Left lung (tissue), 10 donors: Measurements from ENCODE around the gene CMIP. TPM values are rescaled to one million over a fixed set of nuclear protein-coding genes. Genes with fewer than 3 reads are reported as not detected.

ENCODE experiments used
- ATAC-seq: fragments of 200-7000 bp; cut with Tn5 transposase; one replicate; pipeline ENCODE4 v1.9.1; 2020; ENCODE audit warnings: moderate library complexity
- DNase-seq, 4 donors: peaks; one replicate each; pipeline ENCODE4 v3.0.0-alpha.2; 2013 to 2020
- H3K27ac ChIP-seq, 2 donors: fragments of 200-600 bp; sonication (generic) in 1 of 2; one replicate each; pipeline versions ENCODE4 v1.5.0 to v1.8.0; 2020 to 2021
- H3K27me3 ChIP-seq, 2 donors: fragments of 200-600 bp; sonication (generic) in 1 of 2; one replicate each; pipeline versions ENCODE4 v1.5.0 to v1.8.0; 2020 to 2021
- H3K36me3 ChIP-seq, 2 donors: fragments of 200-600 bp; sonication (generic) in 1 of 2; one replicate each; pipeline versions ENCODE4 v1.5.0 to v1.8.0; 2020 to 2021
- H3K4me1 ChIP-seq, 2 donors: fragments of 200-600 bp; one replicate each; pipeline ENCODE4 v1.8.0; 2021
- H3K4me3 ChIP-seq, 2 donors: fragments of 200-600 bp; sonication (generic) in 1 of 2; one replicate each; pipeline versions ENCODE4 v1.5.0 to v1.8.0; 2020 to 2021; ENCODE audit warnings: mild to moderate bottlenecking in 1 of 2
- H3K9me3 ChIP-seq, 2 donors: fragments of 200-600 bp; sonication (generic) in 1 of 2; one replicate each; pipeline versions ENCODE4 v1.5.0 to v1.8.0; 2020 to 2021
- CTCF ChIP-seq, 2 donors: fragments of 200-600 bp; sonication (generic) in 1 of 2; IDR thresholded peaks; one replicate each; pipeline versions ENCODE4 v1.5.0 to v1.8.0; 2021; ENCODE audit warnings: antibody characterized with exemption in 2 of 2
- intact Hi-C, 2 donors: fragments of 100-400 bp; cut with DNase I; formaldehyde crosslinking; loops; one replicate each; pipeline versions ENCODE4 v1.11.2 to v1.14.2; 2022
- polyA plus RNA-seq, 6 donors: library from polyadenylated mRNA; unstranded; fragments of 120-200 nt; gene quantifications; one replicate each; pipeline ENCODE4 v1.2.1, GENCODE V29; 2013; ENCODE audit not compliant: insufficient read length in 6 of 6
- total RNA-seq, 2 donors: library from RNA; stranded (reverse); fragmentation: NEBNext Ultra II Directional; extraction: Animal tissue kit (Norgen Biotek cat#: 25700); gene quantifications; one replicate each; pipeline ENCODE4 v1.2.1, GENCODE V29; 2021
- donor health status: DM: no; HTN: yes; CAD: no.
- donor health status: DM: no; HTN: no; CAD: no.

Gene CMIP
- total and polyA plus RNA-seq, 8 donors, result 35.3 to 55.8 (median 40.4) TPM

- no peaks in the 10 kb centered on the region for H3K9me3 ChIP-seq
- H3K36me3 ChIP-seq, result peaks cover 0 to 6% of the 10 kb centered on the region in 2 donors
- no peak for DNase-seq
- H3K27ac ChIP-seq, result no peak overlapping the region
- ATAC-seq, result no peak
- H3K4me3 ChIP-seq, result no peak overlapping the region
- intact Hi-C loops, result no loop called here
- H3K4me1 ChIP-seq, result peaks cover 19 to 47% of the 10 kb centered on the region in 2 donors
- no peak for TF ChIP-seq CTCF (IDR thresholded peaks at IDR 0.05)
- H3K27me3 ChIP-seq, result no peaks in the 10 kb centered on the region
Observed at GRCh38 chr16:81539759-81540472, 95.3 kb downstream of the CMIP start.

- Histone ChIP-seq H3K9me3 (no peaks in the 10 kb centered on the region), H3K27me3 (no peaks in the 10 kb centered on the region), H3K4me1 (peaks cover 22 to 59% of the 10 kb centered on the region in 2 donors), H3K36me3 (peaks cover 0 to 1% of the 10 kb centered on the region in 2 donors), H3K4me3 (no peak overlapping the region), H3K27ac (no peak overlapping the region)
- TF ChIP-seq CTCF (IDR thresholded peaks at IDR 0.05), result no peak
- ATAC-seq (no peak), DNase-seq (no peak)
- intact Hi-C loops, result no loop called here
Observed at GRCh38 chr16:81541314-81541713, 96.7 kb downstream of the CMIP start.

GRCh38 chr16:81542609-81543570 is 98.3 kb downstream of the CMIP start:
- TF ChIP-seq CTCF (IDR thresholded peaks at IDR 0.05), result no peak
- ATAC-seq, result no peak
- no peak for DNase-seq
- Histone ChIP-seq H3K9me3 (no peaks in the 10 kb centered on the region), H3K4me3 (no peak overlapping the region), H3K27ac (peak overlapping the region; percentile 17 to 37), H3K4me1 (peaks cover 22 to 75% of the 10 kb centered on the region in 2 donors), H3K36me3 (no peaks in the 10 kb centered on the region), H3K27me3 (no peaks in the 10 kb centered on the region)
- intact Hi-C loops, result no loop called here

GRCh38 chr16:81543571-81543970 is 99.0 kb downstream of the CMIP start:
- TF ChIP-seq CTCF (IDR thresholded peaks at IDR 0.05), result no peak
- peak overlapping the region; percentile 17 to 53 for H3K27ac ChIP-seq
- peaks cover 22 to 78% of the 10 kb centered on the region in 2 donors for H3K4me1 ChIP-seq
- intact Hi-C loops, result no loop called here
- no peaks in the 10 kb centered on the region for H3K36me3 ChIP-seq
- H3K27me3 ChIP-seq, result no peaks in the 10 kb centered on the region
- DNase-seq (no peak), ATAC-seq (no peak)
- H3K9me3 ChIP-seq, result no peaks in the 10 kb centered on the region
- no peak overlapping the region for H3K4me3 ChIP-seq

- no peaks in the 10 kb centered on the region for H3K9me3 ChIP-seq
- TF ChIP-seq CTCF (IDR thresholded peaks at IDR 0.05), result no peak
- H3K27me3 ChIP-seq, result no peaks in the 10 kb centered on the region
- no peak overlapping the region for H3K4me3 ChIP-seq
- no peak for DNase-seq
- H3K27ac ChIP-seq, result peak overlapping the region in 1 of 2 donors; percentile 53
- peak; percentile 33 for ATAC-seq
- no peaks in the 10 kb centered on the region for H3K36me3 ChIP-seq
- H3K4me1 ChIP-seq, result peaks cover 19 to 80% of the 10 kb centered on the region in 2 donors
- intact Hi-C loops, result no loop called here
Observed at GRCh38 chr16:81544261-81544660, 99.7 kb downstream of the CMIP start.
